Activated CD8-positive, alpha-beta memory T cell treated with anti-CD3 and anti-CD28 coated beads for 24 hours (primary cell): ENCODE measurements around the gene TSPAN9.

ENCODE experiments used
- DNase-seq: peaks from one replicate; pipeline ENCODE4 v3.0.0-alpha.2; 2020

The TSPAN9 gene

GRCh38 chr12:3229577-3229976, 152.4 kb downstream of the TSPAN9 start:
- DNase-seq = no peak

DNA sequence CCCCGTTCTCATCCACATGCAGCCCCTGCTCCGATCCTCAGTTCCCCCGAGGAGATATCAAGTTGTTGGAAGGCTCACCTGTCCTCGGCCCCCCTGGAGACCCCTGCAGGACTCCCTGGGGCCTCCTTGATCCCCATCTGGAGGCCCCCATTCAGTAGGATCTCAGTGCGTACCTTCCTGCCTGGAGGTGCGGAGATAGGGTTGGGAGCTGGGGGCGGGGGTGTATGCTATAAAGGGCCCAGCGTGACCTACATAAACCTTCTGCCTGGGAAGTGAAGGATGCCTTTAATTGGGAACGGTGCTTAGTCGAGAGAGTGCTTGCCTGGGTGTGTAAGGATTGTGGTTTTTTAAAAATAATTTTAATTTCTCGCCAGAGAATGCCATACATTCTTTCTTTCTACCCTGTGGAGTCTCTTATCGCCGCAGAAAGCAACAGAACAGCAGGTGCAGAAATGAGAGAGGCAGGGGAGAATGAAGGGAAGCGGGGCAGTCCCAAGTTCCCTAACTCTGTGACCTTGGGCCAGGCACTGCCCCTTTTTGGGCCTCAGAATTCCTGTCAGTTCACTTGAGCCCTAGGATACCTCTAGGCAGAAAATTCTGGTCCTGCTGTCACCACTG, 153.7 kb downstream of the TSPAN9 start:
- DNase-seq = no peak

DNA sequence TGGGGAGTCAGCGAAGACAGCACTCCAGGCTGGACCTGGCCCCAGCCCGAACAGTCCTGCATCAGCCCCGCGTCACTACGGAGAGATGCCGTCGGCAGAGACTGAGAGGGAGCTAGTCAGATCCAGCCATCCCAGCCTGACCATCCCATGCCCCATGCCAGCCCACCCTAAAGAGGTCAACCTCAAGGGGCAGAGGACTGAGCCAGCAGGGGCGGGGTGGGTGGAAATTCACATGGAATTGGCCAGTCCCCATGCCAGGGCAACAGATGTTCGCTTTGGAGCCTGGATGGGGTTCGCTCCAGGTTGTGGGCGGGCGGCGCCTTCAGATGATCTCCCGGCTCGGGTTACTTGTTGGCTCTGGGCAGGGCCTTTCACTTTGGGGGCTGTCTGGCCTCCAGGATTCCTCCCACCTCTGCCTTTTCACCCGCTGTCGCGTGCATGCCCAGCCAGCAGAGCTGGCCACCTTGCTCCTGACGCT, 154.3 kb downstream of the TSPAN9 start:
- DNase-seq = no peak

DNA sequence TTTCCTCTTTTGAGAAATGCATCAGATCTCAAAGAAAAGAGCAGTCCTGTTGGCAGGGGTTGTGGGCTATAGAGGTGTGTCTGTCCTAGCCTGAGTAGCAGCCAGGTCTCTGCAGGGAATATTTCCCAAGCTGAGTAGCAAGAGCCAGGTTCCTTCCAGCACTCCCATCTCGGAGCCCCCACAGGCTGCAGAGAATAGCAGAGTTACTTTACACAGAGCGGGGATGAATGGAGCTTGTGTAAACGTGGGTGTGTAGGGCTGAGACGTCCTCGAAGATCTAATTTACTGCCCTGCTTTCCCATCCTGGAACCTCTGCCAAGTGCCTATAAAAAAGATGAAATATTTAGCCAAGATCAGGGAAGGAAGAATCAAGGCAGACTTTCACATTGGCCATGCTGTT, 156.6 kb downstream of the TSPAN9 start:
- DNase-seq = no peak

GRCh38 chr12:3236345-3237187, 159.4 kb downstream of the TSPAN9 start:
- no peak for DNase-seq

DNA sequence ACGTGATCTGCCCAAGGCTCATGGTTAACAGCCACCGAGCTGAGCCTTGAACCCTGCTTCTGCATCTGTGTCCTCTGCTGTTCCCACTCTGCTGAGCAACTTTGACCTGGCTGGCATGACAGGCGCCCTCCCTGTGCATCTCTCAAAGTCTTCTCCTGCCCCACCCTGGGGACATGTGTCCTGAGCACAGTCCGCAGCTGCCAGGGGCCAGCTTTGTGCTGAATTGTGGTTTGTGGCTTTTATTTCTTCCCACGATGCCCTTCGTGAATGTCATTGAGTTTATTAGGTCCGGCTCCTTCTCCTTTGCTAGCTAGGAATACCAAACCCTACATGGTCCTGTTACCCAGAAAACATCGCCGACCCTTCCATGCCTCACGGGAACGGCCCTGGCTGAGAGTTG, 161.0 kb downstream of the TSPAN9 start:
- no peak for DNase-seq

GRCh38 chr12:3241621-3242020, 164.4 kb downstream of the TSPAN9 start:
- DNase-seq = no peak

- DNase-seq = no peak
Observed at GRCh38 chr12:3242199-3242863, 165.2 kb downstream of the TSPAN9 start.

GRCh38 chr12:3243376-3244084, 166.4 kb downstream of the TSPAN9 start:
- DNase-seq = no peak

GRCh38 chr12:3244219-3244750, 167.1 kb downstream of the TSPAN9 start:
- no peak for DNase-seq

- no peak for DNase-seq
Observed at GRCh38 chr12:3246253-3246652, 169.1 kb downstream of the TSPAN9 start.

- no peak for DNase-seq
Observed at GRCh38 chr12:3247077-3247476, 169.9 kb downstream of the TSPAN9 start.

- no peak for DNase-seq
Observed at GRCh38 chr12:3247629-3248161, 170.5 kb downstream of the TSPAN9 start.

GRCh38 chr12:3249081-3249800, 172.1 kb downstream of the TSPAN9 start:
- no peak for DNase-seq

GRCh38 chr12:3250034-3250433, 172.9 kb downstream of the TSPAN9 start:
- no peak for DNase-seq

- DNase-seq = no peak
Observed at GRCh38 chr12:3250576-3250975, 173.4 kb downstream of the TSPAN9 start.

GRCh38 chr12:3251067-3251466, 173.9 kb downstream of the TSPAN9 start:
- no peak for DNase-seq

DNA sequence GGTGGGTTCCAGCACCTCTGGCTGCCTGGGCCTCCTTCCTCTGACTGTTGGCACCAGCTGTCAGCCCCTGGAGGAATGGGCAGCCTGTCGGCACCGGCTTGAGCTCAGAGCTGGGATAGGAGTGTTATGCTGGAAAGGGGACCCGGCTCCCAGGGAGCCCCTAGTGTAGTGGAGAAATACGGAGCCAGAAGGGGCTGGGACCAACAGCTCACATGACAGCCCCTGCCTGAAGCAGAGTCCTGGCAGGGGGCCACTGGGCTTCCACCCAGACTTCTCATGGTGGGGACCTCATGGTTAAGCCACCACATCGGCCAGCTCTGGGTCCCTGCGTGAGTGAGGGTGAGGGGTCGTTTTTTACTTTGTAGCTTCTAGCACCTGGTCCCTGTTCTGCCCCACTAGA, 174.5 kb downstream of the TSPAN9 start:
- DNase-seq = no peak

DNA sequence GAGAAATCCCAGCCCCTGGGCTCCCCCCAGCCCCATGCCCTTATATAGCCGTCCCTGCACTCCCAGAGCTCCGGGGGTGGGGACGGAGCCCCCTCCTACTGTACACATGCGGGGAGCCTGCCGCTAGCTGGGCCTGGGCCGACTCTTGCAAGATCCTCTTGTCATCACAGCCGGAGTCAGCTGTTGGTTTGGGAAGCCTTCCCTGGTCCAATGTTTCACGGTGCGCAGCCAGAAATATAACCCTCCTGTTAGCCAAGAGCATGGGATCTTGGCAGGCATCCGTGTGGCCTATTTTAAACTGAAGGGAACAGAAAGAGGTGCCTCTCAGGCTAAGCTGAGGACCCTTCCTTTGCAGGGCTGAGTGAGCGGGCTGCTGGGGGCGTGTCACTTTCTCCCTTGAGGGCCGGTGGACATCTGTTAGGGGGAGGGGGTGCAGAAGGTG, 175.3 kb downstream of the TSPAN9 start:
- DNase-seq = no peak

GRCh38 chr12:3253682-3254275, 176.6 kb downstream of the TSPAN9 start:
- DNase-seq = no peak

- no peak for DNase-seq
Observed at GRCh38 chr12:3255057-3255456, 177.9 kb downstream of the TSPAN9 start.
